ENCODE measurements around the gene TMPRSS6.

TMPRSS6 gene

GRCh38 chr22:37140686-37141323, 31.3 kb upstream of the TMPRSS6 start:
- DNase-seq (ENCODE audit: low spot score): no peak

- no peak for DNase-seq (ENCODE audit: low spot score)
Observed at GRCh38 chr22:37139762-37140161, 30.2 kb upstream of the TMPRSS6 start.

- DNase-seq (ENCODE audit: low spot score): no peak
Observed at GRCh38 chr22:37138849-37139561, 29.5 kb upstream of the TMPRSS6 start.

- no peak for DNase-seq (ENCODE audit: low spot score)
Observed at GRCh38 chr22:37137903-37138665, 28.6 kb upstream of the TMPRSS6 start.

GRCh38 chr22:37137131-37137530, 27.6 kb upstream of the TMPRSS6 start:
- DNase-seq (ENCODE audit: low spot score): no peak

GRCh38 chr22:37135023-37135422, 25.5 kb upstream of the TMPRSS6 start:
- DNase-seq (ENCODE audit: low spot score): no peak

GRCh38 chr22:37133304-37134018, 23.9 kb upstream of the TMPRSS6 start:
- DNase-seq (ENCODE audit: low spot score): no peak

GRCh38 chr22:37132773-37133172, 23.3 kb upstream of the TMPRSS6 start:
- no peak for DNase-seq (ENCODE audit: low spot score)

GRCh38 chr22:37129866-37130441, 20.4 kb upstream of the TMPRSS6 start:
- DNase-seq (ENCODE audit: low spot score): no peak

- DNase-seq (ENCODE audit: low spot score): no peak
Observed at GRCh38 chr22:37128555-37129281, 19.2 kb upstream of the TMPRSS6 start.

- DNase-seq (ENCODE audit: low spot score): no peak
Observed at GRCh38 chr22:37127350-37127878, 17.9 kb upstream of the TMPRSS6 start.

- DNase-seq (ENCODE audit: low spot score): no peak
Observed at GRCh38 chr22:37126882-37127281, 17.4 kb upstream of the TMPRSS6 start.

GRCh38 chr22:37126383-37126782, 16.9 kb upstream of the TMPRSS6 start:
- no peak for DNase-seq (ENCODE audit: low spot score)

GRCh38 chr22:37123649-37124048, 14.1 kb upstream of the TMPRSS6 start:
- no peak for DNase-seq (ENCODE audit: low spot score)

- DNase-seq (ENCODE audit: low spot score): no peak
Observed at GRCh38 chr22:37122598-37123180, 13.2 kb upstream of the TMPRSS6 start.

- DNase-seq (ENCODE audit: low spot score): no peak
Observed at GRCh38 chr22:37121887-37122591, 12.5 kb upstream of the TMPRSS6 start.

GRCh38 chr22:37120569-37121340, 11.2 kb upstream of the TMPRSS6 start:
- DNase-seq (ENCODE audit: low spot score): no peak

GRCh38 chr22:37119872-37120271, 10.4 kb upstream of the TMPRSS6 start:
- no peak for DNase-seq (ENCODE audit: low spot score)

- no peak for DNase-seq (ENCODE audit: low spot score)
Observed at GRCh38 chr22:37118083-37118482, 8.6 kb upstream of the TMPRSS6 start.
